ENCODE measurements around the gene LAGE3.

Gene LAGE3

DNA sequence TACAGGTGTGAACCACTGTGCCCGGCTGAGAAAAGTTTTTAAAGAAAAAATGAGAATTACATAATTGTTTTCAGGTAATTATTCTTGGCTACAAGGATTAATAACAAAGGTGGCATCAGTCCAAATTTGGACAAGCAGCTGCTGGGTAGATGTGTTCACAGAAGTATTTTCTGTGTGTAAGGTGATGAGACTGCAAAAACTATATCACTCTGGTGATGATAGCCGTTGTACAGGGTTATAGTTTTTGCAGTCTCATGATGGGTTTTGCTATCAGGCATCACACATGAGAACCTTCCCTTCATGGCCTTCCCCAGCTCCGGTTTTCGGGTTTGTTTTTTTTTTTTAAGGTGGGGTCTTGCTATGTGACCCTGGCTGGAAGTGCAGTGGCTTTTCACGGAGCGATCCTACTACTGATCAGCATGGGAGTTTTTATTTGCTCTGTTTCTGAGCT lies 16.4 kb upstream of the LAGE3 start:
- no peaks in the 10 kb centered on the region for H3K36me3 ChIP-seq
- intact Hi-C loops (cut with DNase I; ENCODE audit: low total_unique reads), result no loop called here
- no peak for TF ChIP-seq CTCF (IDR thresholded peaks at IDR 0.05)
- peaks cover 0 to 3% (median 1%) of the 10 kb centered on the region in 4 donors for H3K4me1 ChIP-seq
- no peak overlapping the region for H3K27ac ChIP-seq
- DNase-seq, result no peak
- H3K9me3 ChIP-seq, result no peaks in the 10 kb centered on the region
- no peaks in the 10 kb centered on the region for H3K27me3 ChIP-seq
- H3K4me3 ChIP-seq, result no peak overlapping the region

GRCh38 chrX:154494715-154495114 lies 15.6 kb upstream of the LAGE3 start:
- H3K27ac ChIP-seq, result no peak overlapping the region
- no peaks in the 10 kb centered on the region for H3K9me3 ChIP-seq
- no peaks in the 10 kb centered on the region for H3K27me3 ChIP-seq
- peaks cover 0 to 5% (median 1%) of the 10 kb centered on the region in 4 donors for H3K4me1 ChIP-seq
- DNase-seq, result no peak
- intact Hi-C loops (cut with DNase I; ENCODE audit: low total_unique reads), result no loop called here
- H3K36me3 ChIP-seq, result no peaks in the 10 kb centered on the region
- no peak overlapping the region for H3K4me3 ChIP-seq
- no peak for TF ChIP-seq CTCF (IDR thresholded peaks at IDR 0.05)

DNA sequence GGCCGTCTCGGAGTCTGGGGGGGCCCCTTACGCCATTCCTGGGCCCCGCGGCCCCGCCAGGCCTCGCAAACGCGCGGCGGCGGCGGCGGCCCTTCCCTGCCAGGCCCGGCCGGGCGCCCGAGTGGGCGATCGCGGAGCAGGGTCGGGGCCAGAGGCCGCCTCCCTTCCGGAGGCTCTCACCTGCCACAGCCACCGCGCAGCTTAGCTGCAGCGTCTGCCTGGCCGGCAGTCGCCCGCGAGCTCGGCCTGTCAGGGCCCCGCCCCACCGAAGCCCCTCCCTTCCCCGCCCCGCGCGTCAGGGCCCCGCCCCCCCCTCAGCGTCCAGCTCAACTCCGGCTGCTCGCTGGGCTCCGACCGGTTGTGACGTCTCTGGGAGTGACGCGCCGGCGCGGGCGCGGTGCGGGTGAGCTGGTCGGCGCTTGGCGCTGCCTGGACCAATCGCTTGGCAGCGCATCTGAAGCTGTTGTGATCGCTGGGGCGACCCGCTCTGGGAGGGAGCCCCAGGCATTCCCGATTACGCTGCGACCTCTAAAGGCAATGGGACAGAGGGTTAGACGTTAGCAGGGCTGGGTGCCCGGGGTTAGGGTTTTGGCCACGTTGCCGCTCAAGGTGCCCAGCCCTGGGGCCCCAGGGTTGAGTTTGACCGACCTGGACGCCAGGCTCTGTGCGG lies 11.5 kb upstream of the LAGE3 start, which contains the start of gene SLC10A3:
Gene SLC10A3, minus strand, starts transcription at position 216 of the 670 bp plus-strand sequence. CDS start 1,689 bp downstream, outside the sequence.
- H3K36me3 ChIP-seq, result no peaks in the 10 kb centered on the region
- intact Hi-C loops (cut with DNase I; ENCODE audit: low total_unique reads), result no loop called here
- no peak for TF ChIP-seq CTCF (IDR thresholded peaks at IDR 0.05)
- no peaks in the 10 kb centered on the region for H3K9me3 ChIP-seq
- H3K27me3 ChIP-seq, result no peaks in the 10 kb centered on the region
- DNase-seq, result peak; percentile 90 to 96
- H3K4me3 ChIP-seq, result peak within 1 kb of the TSS; percentile 77 to 81
- peak within 1 kb of the TSS; percentile 93 to 94 for H3K27ac ChIP-seq
- H3K4me1 ChIP-seq, result peaks cover 0 to 31% (median 18%) of the 10 kb centered on the region in 4 donors

DNA sequence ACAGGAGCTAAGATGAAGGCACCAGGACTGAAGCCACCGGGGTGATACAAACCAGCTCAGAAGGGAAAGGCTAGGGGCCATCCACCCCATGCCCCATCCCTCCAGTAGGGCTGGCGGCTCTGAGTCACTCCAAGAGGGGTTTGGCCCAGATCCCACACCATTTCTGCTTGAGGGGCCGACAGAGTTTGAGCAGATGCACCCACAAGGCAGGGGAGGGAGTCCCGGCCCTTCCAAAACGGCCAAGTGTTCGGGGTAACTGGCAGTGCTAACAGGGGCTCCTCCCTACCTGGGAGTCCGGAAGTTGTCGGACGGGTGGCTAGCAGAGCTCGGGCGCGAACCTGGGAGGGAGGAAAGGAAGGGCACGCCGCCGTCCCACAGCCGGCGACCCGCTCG lies 10.9 kb upstream of the LAGE3 start:
- Histone ChIP-seq H3K27me3 (no peaks in the 10 kb centered on the region), H3K4me3 (peak overlapping the region; percentile 77 to 81), H3K36me3 (peaks cover 0 to 4% (median 2%) of the 10 kb centered on the region in 3 donors), H3K27ac (peak overlapping the region; percentile 93 to 94), H3K4me1 (peaks cover 0 to 36% (median 20%) of the 10 kb centered on the region in 4 donors), H3K9me3 (no peaks in the 10 kb centered on the region)
- DNase-seq, result no peak
- no peak for TF ChIP-seq CTCF (IDR thresholded peaks at IDR 0.05)
- intact Hi-C loops (cut with DNase I; ENCODE audit: low total_unique reads), result no loop called here

DNA sequence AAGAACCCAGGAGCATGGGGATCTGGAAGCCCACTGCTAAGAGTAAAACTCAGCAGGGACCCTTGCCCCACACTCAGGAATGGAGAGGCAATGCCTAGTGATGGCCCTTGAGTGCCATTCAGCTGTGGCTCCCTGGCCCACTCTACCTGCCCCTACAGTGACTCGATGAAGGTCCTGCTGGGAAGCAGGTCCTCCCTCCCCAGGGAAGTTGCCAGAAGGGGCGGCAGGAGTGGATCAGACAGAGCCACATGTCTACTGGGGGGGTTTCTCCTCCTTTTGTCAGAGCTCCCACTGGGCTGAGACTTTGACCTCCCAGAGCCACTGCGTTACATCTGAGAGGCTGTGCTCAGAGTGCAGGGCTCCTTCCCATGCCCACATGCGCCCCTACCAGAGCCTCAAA lies 10.1 kb upstream of the LAGE3 start:
- Histone ChIP-seq H3K9me3 (no peaks in the 10 kb centered on the region), H3K27me3 (no peaks in the 10 kb centered on the region), H3K27ac (peak overlapping the region; percentile 93 to 94), H3K36me3 (peaks cover 0 to 12% (median 6%) of the 10 kb centered on the region in 3 donors), H3K4me1 (peaks cover 0 to 39% (median 21%) of the 10 kb centered on the region in 4 donors), H3K4me3 (peak overlapping the region; percentile 77 to 81)
- intact Hi-C loops (cut with DNase I; ENCODE audit: low total_unique reads), result no loop called here
- no peak for TF ChIP-seq CTCF (IDR thresholded peaks at IDR 0.05)
- DNase-seq, result no peak

Measured in tibial artery (tissue), 4 donors.